Thoracic aorta (tissue), 2 donors: ENCODE data around the gene MYMX. TPM values are rescaled to one million over a fixed set of nuclear protein-coding genes. Genes with fewer than 3 reads are reported as not detected.

Experiments used
- ATAC-seq: fragments of 150-250 bp; one replicate; pipeline ENCODE4 v1.8.0; 2017; ENCODE audit warnings: low read depth; ENCODE audit not compliant: insufficient number of reproducible peaks, low FRiP score
- DNase-seq: peaks from one replicate; pipeline ENCODE4 v3.0.0-alpha.2; 2020; ENCODE audit warnings: low spot score
- H3K27ac ChIP-seq, 2 donors: fragments of 200-600 bp; sonication (generic); 1 replicate in 1 of 2; 2 replicates in 1 of 2; pipeline ENCODE4 v1.5.1; 2016; ENCODE audit warnings: mild to moderate bottlenecking in 2 of 2, moderate library complexity in 2 of 2
- H3K27me3 ChIP-seq: fragments of 200-600 bp; sonication (generic); replicated peaks from 2 replicates; pipeline ENCODE4 v1.6.0; 2016; ENCODE audit warnings: mild to moderate bottlenecking; ENCODE audit not compliant: insufficient read depth
- H3K36me3 ChIP-seq: fragments of 200-600 bp; sonication (generic); one replicate; pipeline ENCODE4 v1.5.1; 2016
- H3K4me1 ChIP-seq, 2 donors: fragments of 200-600 bp; sonication (generic); 1 replicate in 1 of 2; 2 replicates in 1 of 2; pipeline versions ENCODE4 v1.5.1 to v1.6.0; 2016; ENCODE audit warnings: low read depth in 2 of 2, mild to moderate bottlenecking in 1 of 2; ENCODE audit not compliant: control insufficient read depth in 1 of 2
- H3K4me3 ChIP-seq: fragments of 200-600 bp; sonication (generic); 2 replicates; pipeline ENCODE4 v1.5.1; 2016; ENCODE audit warnings: mild to moderate bottlenecking
- H3K9me3 ChIP-seq: fragments of 200-600 bp; sonication (generic); 2 replicates; pipeline ENCODE4 v1.5.1; 2016
- total RNA-seq, 2 donors: library from RNA; depleted of rRNA; stranded (reverse); fragments of >200 nt; gene quantifications; one replicate each; pipeline versions ENCODE4 v1.1.0 to v1.2.3, GENCODE V29; 2016
- TF ChIP-seq, protein P1 (sequence below): fragments of 200-600 bp; sonication (generic); IDR thresholded peaks from one replicate; pipeline ENCODE4 v1.5.1; 2019; ENCODE audit warnings: antibody characterized with exemption

The MYMX gene
- total RNA-seq, 2 donors from 2014 or later: not detected

DNA sequence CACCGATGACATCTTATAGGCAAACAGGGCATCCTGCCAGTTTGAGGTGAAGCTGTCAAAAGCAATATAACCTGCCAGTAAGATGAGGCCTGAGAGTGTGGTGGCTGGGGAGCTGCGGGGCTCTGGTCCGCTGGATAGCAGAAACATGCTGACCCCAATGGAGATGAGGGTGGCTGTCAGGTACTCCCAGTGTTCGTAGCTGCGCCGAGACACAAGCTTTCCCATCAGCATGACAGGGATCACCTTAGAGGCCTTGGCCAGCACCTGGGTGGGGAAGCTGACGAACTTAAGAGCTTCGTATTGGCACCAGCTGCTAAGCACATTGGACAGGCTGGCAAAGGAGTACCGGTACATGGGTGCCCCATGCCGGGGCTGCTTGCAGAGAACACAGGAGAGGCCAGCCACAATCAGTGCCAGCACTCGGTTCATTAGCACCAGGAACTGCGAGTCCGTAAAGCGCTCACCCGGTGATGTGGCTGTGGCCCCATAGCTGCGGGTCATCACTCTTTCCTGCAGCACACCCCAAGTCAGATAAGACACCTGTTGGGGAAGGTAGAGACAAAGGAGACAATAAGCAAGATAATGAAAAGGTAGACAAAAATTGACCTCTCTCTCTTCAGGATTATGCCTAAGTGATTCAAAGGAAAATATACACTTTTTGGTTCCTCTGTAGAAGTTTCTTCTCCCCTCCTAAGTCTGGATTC is 38.5 kb downstream of the MYMX start:
- Histone ChIP-seq H3K27ac (no peak overlapping the region), H3K4me3 (no peak overlapping the region), H3K9me3 (no peaks in the 10 kb centered on the region), H3K27me3 (no peaks in the 10 kb centered on the region), H3K4me1 (peaks cover 12 to 21% of the 10 kb centered on the region in 2 donors), H3K36me3 (peaks cover 42% of the 10 kb centered on the region)
- TF ChIP-seq, protein P1, sequence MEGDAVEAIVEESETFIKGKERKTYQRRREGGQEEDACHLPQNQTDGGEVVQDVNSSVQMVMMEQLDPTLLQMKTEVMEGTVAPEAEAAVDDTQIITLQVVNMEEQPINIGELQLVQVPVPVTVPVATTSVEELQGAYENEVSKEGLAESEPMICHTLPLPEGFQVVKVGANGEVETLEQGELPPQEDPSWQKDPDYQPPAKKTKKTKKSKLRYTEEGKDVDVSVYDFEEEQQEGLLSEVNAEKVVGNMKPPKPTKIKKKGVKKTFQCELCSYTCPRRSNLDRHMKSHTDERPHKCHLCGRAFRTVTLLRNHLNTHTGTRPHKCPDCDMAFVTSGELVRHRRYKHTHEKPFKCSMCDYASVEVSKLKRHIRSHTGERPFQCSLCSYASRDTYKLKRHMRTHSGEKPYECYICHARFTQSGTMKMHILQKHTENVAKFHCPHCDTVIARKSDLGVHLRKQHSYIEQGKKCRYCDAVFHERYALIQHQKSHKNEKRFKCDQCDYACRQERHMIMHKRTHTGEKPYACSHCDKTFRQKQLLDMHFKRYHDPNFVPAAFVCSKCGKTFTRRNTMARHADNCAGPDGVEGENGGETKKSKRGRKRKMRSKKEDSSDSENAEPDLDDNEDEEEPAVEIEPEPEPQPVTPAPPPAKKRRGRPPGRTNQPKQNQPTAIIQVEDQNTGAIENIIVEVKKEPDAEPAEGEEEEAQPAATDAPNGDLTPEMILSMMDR: no peak
- no peak for ATAC-seq
- no peak for DNase-seq

DNA sequence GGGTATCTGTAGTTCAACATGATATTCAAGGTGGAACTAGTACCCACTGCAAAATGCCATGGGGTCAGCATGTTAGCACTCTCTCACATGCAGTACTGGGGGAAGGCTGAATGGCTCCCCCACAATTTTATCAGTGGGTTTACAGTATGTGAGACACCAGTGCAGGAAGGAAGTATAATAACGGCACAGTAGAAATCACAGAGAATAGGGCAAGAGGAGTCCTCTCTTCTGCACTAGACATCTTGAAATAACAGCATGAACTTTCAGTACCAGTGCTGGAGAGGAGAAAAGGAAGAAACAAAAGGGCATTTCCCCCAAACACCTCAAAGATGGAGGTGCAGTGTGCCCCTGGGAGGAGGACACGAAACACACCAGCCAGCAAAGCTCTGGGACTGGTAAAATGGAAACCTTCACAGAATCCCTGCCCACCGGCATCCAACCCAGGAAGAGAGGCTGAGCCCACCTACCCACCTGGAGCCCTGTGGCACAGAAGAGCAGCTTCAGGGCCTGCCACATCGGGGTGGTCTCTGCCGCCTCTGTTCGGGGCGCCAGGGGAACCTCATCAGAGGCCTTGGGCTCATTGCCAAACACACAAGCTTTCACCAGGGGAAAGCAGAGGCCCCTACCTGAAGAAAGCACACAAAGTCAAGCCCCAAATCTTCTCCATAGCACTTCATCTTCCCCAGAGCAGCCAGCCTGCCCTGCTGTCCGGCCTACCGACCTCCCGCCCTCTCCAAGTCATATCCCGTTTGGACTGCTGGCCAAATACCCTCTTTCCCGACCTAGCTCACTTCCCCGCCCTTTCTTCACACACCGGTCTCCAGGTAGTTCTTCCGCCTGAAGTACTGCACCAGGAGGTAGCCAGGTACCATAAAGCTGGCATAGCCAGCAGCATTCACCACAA is 39.4 kb downstream of the MYMX start:
- peaks cover 34% of the 10 kb centered on the region for H3K36me3 ChIP-seq
- H3K4me3 ChIP-seq: peak overlapping the region; percentile 88
- no peak for DNase-seq
- peak overlapping the region; percentile 59 to 76 for H3K27ac ChIP-seq
- TF ChIP-seq, protein P1: no peak
- ATAC-seq: no peak
- peaks cover 12 to 17% of the 10 kb centered on the region in 2 donors for H3K4me1 ChIP-seq
- H3K27me3 ChIP-seq: no peaks in the 10 kb centered on the region
- no peaks in the 10 kb centered on the region for H3K9me3 ChIP-seq

DNA sequence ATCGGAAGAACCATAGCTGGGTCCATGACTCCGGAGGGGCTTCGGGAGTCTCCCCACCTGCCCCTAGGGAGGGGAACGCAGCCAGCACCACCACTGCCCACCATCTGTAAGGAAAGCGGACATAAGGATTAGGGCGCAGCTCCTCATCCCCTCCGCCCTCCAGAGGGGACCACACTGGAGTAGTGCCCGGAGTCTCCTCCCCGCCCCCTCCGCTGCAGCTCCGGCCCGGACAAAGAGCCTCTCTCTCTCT is 40.0 kb downstream of the MYMX start:
- Histone ChIP-seq H3K27ac (peak overlapping the region; percentile 59 to 76), H3K36me3 (peaks cover 28% of the 10 kb centered on the region), H3K4me3 (peak overlapping the region; percentile 88), H3K9me3 (no peaks in the 10 kb centered on the region), H3K4me1 (peaks cover 12 to 17% of the 10 kb centered on the region in 2 donors), H3K27me3 (no peaks in the 10 kb centered on the region)
- ATAC-seq (no peak), DNase-seq (no peak)
- TF ChIP-seq, protein P1: no peak

DNA sequence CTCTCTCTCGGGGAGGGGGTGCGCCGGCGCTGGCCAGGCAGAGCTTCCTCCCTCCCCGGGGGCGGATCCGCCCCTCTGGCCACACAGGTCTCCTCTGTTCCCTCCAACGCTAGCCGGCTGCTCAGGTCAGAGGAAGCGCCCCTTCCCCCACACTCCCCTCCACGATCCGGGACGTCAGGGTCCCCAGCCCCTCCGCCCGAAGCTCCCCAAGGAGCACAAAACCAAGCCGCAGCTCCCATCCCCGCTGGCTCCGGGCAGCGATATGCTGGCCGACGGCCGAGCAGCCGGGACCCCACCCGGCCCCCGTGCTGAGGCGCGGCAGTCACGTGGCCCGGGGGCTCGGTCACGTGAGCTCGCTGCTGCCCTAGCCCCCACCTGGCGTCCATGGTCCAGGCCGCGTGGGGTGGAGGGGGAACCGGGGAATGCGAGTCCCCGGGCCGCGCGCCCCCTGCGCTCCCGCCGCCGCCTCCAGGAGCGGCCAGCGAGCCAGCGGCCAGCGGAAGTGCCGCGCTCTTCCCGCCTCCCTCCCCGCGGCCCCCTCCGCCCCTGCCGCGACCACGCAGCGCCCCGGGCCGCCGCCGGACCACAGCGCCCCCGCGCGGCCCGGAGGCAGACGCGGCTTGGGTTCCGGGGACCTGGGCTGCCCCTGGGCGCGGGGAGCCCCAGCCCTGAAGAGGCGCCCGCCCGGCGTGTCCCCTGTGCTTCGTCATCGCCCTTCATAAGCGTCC is 40.5 kb downstream of the MYMX start, which contains the start of gene SLC35B2:
Gene SLC35B2 (minus strand): TSS at position 504 of the 728 bp plus-strand sequence. CDS start 118 bp downstream, at position 386.
- TF ChIP-seq, protein P1: peak; percentile 55
- no peaks in the 10 kb centered on the region for H3K9me3 ChIP-seq
- H3K4me1 ChIP-seq: peaks cover 14 to 21% of the 10 kb centered on the region in 2 donors
- H3K4me3 ChIP-seq: peak within 1 kb of the TSS; percentile 88
- ATAC-seq (peak; percentile 64), DNase-seq (no peak)
- H3K36me3 ChIP-seq: peaks cover 23% of the 10 kb centered on the region
- H3K27ac ChIP-seq: peak within 1 kb of the TSS; percentile 59 to 76
- H3K27me3 ChIP-seq: no peaks in the 10 kb centered on the region
